Urinary bladder (tissue), 4 donors: ENCODE results near the gene MYCBP. TPM values are rescaled to one million over a fixed set of nuclear protein-coding genes. Genes with fewer than 3 reads are reported as not detected.

Experiments
- DNase-seq: peaks from one replicate; pipeline ENCODE4 v3.0.0-alpha.2; 2015; ENCODE audit errors: extremely low spot score
- H3K27ac ChIP-seq: one replicate; pipeline ENCODE4 v1.5.1; 2013; ENCODE audit warnings: low read depth, mild to moderate bottlenecking, moderate library complexity
- H3K36me3 ChIP-seq: one replicate; pipeline ENCODE4 v1.6.1; 2013; ENCODE audit warnings: mild to moderate bottlenecking, moderate library complexity; ENCODE audit not compliant: insufficient read depth
- H3K4me1 ChIP-seq: one replicate; pipeline ENCODE4 v1.6.1; 2013; ENCODE audit warnings: mild to moderate bottlenecking, moderate library complexity; ENCODE audit not compliant: insufficient read depth
- H3K4me3 ChIP-seq: one replicate; pipeline ENCODE4 v1.5.1; 2013; ENCODE audit warnings: low read depth, low read length
- WGBS: extraction: QIAGEN DNeasy Blood & Tissue Kit; methylation state at CpG from one replicate; pipeline ENCODE4 v1.1.7; 2013; 5-methylcytosine and 5-hydroxymethylcytosine counted together
- polyA plus RNA-seq: library from polyadenylated mRNA; stranded (reverse); fragments of 200-250 nt; gene quantifications from one replicate; pipeline ENCODE4 v1.2.3, GENCODE V29; 2013
- total RNA-seq: library from RNA; depleted of rRNA; stranded (reverse); fragments of >200 nt; gene quantifications from one replicate; pipeline ENCODE4 v1.2.3, GENCODE V29; 2014
- donor health status: healthy with polysubstance abuse.
- donor health status: healthy.

MYCBP gene
- total and polyA plus RNA-seq, 2 donors, result 14.3 to 17.2 TPM

DNA sequence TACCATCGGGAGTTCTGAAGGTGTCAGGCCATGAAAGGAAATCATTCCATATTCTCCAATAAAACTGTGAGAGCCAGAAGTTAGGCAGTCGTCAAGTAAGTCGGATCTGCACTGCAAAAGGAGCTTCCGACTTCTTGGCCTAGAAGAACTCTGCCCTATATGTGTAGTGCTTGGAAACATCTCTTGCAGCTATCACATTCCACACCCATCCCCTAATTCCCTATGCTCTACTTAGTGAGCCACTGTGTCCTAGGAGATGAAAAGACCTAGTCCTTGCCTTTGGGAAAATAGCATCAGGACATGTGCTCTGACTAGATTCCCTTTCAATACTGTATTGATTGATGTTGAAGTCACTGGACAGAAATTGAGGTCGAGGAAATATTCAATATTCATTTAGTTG is 16.4 kb upstream of the MYCBP start:
- no peak overlapping the region for H3K4me3 ChIP-seq
- no peak for DNase-seq
- H3K4me1 ChIP-seq, result no peaks in the 10 kb centered on the region
- no peak overlapping the region for H3K27ac ChIP-seq
- H3K36me3 ChIP-seq, result peaks cover 2% of the 10 kb centered on the region
- WGBS, result 64% methylated on average over 5 of the region's 5 CpGs

DNA sequence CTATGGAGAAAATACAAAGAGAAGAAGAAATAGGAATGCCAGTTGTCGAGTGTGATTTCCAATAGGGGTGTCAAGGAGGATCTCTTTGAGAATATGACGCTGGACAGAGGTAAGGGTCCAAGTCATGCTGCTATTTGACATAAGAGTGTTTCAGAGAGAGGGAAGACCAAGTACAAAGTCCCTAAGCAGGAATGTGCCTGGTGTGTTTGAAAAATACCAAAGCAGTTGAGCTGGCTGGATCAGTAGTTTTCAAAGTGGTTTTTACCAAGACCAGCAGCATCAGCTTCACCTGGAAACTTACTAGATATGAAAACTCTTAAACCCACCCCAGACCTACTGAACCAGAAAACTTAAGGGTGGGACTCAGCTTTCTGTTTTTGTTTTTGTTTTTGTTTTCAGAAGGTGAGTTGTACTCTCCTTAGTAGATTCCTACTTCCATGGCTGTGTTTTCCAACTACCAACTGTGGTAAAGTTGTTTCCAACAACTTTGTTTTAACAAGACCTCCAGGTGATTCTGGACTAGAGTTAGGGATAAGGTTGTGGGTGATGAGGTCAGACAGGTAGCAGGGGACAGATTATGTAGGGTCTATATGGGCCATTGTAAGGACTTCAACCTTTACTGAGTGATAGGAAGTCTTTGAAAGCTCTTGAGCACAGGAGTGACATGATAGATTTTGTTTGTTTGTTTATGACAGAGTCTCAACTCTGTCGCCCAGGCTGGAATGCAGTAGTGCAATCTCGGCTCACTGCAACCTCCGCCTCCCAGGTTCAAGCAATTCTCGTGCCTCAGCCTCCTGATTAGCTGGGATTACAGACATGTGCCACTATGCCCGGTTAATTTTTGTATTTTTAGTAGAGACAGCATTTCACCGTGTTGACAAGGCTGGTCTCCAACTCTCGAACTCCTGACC is 15.5 kb upstream of the MYCBP start:
- Histone ChIP-seq H3K4me3 (no peak overlapping the region), H3K4me1 (no peaks in the 10 kb centered on the region), H3K36me3 (peaks cover 2% of the 10 kb centered on the region), H3K27ac (no peak overlapping the region)
- no peak for DNase-seq
- 86% methylated on average over 9 of the region's 9 CpGs for WGBS

DNA sequence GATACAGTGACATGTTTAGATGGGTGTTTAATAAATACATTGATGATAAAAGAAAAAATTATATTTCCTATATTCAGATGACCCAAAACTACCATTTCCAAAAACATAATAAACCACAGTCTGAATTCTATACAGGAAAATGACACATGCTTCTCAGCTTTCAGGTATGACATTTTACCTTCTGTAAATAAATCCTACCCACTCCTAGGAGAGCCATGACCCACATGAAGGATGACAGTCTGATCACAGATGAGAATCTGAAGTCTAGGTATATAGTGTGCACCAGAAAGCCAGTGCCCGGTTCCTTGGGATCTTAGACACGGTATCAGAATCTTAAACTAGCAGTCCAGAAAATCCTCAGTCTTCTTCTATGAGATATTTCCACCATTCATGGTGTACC is 11.9 kb upstream of the MYCBP start:
- H3K4me3 ChIP-seq, result no peak overlapping the region
- WGBS, result 95% methylated on average over 2 of the region's 2 CpGs
- H3K27ac ChIP-seq, result no peak overlapping the region
- H3K4me1 ChIP-seq, result no peaks in the 10 kb centered on the region
- no peaks in the 10 kb centered on the region for H3K36me3 ChIP-seq
- DNase-seq, result no peak

DNA sequence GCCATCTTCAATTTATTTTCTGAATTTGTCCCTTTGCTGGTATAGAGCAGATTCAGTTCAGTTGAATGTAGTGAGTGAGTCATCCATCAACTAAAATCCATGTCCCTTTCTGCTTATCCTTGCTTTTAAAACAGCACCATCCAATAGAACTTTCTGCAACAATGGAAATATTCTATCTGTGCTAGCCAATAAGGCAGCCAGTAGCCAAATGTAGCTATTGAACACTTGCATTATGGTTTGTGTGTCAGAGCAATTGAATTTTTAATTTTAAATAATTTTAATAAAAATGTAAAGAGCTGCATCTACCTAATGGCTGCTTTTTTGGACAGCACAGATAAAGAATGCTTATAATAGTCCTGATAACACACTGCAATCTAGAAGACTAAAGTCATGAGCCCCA is 8.3 kb upstream of the MYCBP start, which contains the start of gene GJA9:
Gene GJA9 (minus strand): TSS at position 101 of the 400 bp plus-strand sequence. CDS start 5,489 bp downstream, outside the sequence.
- no peak within 1 kb of the TSS for H3K27ac ChIP-seq

DNA sequence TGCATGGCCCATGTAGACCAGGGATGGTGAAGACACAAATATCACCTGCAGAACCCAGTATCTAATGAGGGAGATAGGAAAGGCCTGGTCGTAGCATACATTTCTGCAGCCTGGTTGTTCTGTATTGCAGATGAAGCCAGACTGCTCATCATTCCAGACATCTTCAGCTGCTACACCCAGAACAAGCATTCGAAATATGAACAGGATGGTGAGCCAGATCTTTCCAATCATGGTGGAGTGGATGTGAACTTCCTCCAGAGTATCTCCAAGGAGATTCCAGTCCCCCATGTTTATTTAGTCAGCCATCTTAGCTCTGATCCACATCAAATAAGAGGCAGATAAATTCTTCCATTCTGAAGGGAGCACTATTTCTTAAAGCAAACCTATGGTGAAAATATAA is 2.7 kb upstream of the MYCBP start:
- Histone ChIP-seq H3K4me3 (no peak overlapping the region), H3K27ac (no peak overlapping the region), H3K4me1 (no peaks in the 10 kb centered on the region), H3K36me3 (no peaks in the 10 kb centered on the region)
- no peak for DNase-seq
- WGBS, result 87% methylated on average over 2 of the region's 2 CpGs

More for the DNA sequence above, 8.3 kb upstream of the MYCBP start, which contains the start of gene GJA9:
- no peak within 1 kb of the TSS for H3K4me3 ChIP-seq
- DNase-seq, result no peak
- H3K4me1 ChIP-seq, result no peaks in the 10 kb centered on the region
- no peaks in the 10 kb centered on the region for H3K36me3 ChIP-seq

DNA sequence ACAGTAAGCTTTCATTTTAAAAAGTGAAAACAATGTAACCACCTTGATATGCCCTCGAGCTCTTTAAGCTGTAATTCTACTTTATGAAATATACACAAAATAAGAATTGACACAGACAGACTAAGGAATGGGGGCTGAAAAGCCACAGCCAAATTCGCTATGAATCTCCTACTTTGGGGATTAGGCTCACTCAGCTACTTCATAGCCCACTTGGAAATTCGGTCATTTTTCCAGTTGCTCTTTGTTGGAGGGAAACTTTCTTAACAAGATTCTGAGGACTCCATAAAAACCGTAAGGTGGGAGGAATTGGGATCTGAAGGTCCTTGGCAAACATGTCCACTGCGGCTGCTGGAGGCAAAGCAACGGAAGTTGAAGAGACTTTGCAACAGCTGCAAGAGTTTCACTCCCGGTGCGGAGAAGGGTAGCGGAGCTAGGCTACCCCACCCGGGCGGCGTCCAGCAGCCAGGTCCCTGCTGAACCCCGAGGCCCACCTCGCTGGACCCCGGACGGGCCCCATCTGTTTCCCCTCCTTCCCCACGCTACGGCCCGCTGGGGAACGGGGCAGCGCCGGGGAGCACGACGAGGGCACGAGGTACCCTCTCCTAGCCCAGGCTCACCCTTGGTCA is 634 bp downstream of the MYCBP start:
- H3K4me1 ChIP-seq, result no peaks in the 10 kb centered on the region
- no peak overlapping the region for H3K27ac ChIP-seq
- WGBS, result 5% methylated on average over 25 of the region's 25 CpGs
- no peaks in the 10 kb centered on the region for H3K36me3 ChIP-seq
- DNase-seq, result no peak
- peak overlapping the region; percentile 85 for H3K4me3 ChIP-seq

DNA sequence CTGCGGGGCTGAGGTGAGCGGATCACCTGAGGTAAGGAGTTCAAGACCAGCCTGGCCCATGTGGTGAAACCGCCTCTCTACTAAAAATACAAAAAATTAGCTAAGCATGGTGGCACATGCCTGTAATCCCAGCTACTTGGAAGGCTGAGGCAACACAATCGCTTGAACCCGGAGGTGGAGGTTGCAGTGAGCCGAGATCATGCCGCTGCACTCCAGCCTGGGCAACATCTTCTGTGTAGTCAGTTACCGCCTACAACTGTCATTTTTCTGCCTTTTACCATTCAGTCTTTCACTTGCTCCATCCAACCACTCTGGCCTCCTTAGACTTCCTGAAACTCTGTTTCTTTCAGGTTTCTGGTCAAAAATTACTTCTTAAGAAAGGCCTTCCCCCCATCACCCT is 2.2 kb downstream of the MYCBP start:
- Histone ChIP-seq H3K27ac (no peak overlapping the region), H3K36me3 (no peaks in the 10 kb centered on the region), H3K4me1 (no peaks in the 10 kb centered on the region), H3K4me3 (no peak overlapping the region)
- WGBS, result 92% methylated on average over 8 of the region's 8 CpGs
- no peak for DNase-seq

DNA sequence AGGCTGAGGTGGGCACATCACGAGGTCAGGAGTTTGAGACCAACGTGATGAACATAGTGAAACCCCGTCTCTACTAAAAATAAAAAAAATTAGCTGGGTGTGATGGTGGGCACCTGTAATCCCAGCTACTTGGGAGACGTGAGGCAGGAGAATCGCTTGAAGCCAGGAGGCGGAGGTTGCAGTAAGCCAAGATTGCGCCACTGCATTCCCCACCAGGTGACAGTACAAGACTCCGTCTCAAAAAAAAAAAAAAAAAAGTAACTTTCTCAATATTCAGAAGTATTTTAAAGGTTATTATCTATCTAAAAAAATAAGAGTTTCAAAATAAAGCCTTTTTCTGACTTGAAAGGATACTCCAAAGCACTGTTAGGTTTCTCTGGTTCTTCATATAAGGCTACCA is 5.9 kb downstream of the MYCBP start:
- no peak for DNase-seq
- H3K36me3 ChIP-seq, result no peaks in the 10 kb centered on the region
- no peak overlapping the region for H3K27ac ChIP-seq
- no peaks in the 10 kb centered on the region for H3K4me1 ChIP-seq
- no peak overlapping the region for H3K4me3 ChIP-seq
- WGBS, result 92% methylated on average over 8 of the region's 8 CpGs

DNA sequence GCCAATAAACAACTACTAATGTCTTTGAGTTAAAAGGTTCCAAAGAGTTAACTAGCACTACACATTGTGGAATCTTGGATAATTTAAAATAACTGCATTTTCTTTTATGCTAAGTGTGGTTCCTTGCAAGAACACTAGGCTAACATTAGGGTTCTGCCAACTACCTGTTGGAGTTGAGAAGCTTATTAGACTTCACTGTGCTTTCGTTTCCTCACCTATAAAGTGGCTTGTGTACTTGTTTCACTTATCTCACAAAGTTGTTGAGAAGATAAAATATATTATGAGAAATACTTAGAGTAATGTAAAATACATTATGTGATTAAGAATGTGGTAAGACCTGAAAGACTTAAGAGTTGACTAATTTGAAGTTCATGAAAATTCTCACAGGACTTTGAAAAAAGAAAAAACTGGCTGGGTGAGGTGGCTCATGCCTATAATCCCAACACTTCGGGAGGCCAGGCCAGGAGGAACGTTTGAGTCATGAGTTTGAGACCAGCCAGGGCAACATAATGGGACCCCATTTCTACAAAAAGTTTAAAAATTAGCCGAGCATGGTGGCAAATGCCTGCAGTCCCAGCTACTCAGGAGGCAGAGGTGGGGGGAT is 7.9 kb downstream of the MYCBP start:
- no peaks in the 10 kb centered on the region for H3K36me3 ChIP-seq
- H3K4me1 ChIP-seq, result no peaks in the 10 kb centered on the region
- H3K4me3 ChIP-seq, result no peak overlapping the region
- DNase-seq, result no peak
- no peak overlapping the region for H3K27ac ChIP-seq
- 78% methylated on average over 4 of the region's 4 CpGs for WGBS

DNA sequence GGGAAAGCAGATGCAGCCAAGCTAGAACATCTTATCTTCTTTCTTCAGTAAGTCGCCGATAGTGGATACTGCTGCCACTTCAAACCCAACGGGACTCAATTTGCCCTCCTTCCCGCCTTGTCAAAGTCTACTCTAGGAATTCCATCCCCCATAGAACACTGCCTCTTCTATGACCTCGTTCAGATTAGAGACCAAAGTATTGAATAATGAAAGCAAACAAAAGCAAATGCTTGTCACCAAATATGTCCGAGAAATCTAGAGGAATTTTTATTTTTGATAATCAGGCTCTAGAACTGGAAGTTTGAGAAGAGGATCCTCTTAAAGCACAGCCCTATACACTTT is 12.7 kb downstream of the MYCBP start:
- Histone ChIP-seq H3K27ac (no peak overlapping the region), H3K36me3 (peaks cover 3% of the 10 kb centered on the region), H3K4me1 (no peaks in the 10 kb centered on the region), H3K4me3 (peak overlapping the region; percentile 69)
- DNase-seq, result no peak
- 6% methylated on average over 6 of the region's 6 CpGs for WGBS

DNA sequence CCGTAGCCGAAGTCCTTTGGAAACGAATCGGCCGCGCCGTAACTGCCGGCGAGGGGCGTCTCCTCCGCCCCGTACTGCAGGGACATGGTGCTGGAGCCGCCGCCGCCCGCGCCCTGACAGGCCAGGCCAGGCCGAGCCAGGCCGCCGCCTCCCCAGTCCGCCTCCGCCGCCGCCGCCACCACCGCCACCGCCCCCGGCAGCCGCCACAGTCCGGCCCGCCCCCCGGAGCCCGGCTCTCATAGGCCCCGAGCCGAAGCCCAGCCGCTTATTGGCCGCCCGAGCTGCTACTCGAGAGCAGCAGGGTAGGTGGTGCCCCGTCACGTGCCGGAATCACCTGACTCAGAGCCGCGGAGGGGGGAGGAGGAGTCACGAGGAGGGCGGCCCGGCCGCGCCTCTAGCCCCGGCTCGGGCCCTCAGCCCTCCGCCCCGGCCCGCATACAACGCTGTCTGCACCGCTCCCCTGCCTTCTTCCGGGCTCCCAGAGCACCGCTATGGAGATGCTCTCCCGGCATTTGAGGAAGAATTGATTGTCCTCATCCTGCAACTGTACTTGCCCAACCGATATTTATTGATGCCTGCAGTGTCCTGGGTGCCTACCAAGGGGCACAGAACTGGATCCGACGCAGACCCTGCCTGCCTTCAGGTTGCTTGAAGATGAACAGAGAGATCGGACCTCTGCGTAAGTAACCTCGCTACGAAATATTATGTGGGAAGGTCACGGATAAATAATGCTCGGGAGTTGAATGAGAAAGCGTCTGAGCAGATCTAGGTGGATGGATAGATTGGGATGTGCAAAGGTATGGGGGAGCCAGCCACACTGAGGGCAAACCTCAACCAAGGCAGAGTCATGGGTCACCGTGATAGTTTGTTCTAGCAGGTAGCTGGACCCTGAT is 13.3 kb downstream of the MYCBP start, which contains the start of gene RRAGC:
Gene RRAGC (minus strand): TSS at position 212 of the 893 bp plus-strand sequence. CDS start 126 bp downstream, at position 86.
- H3K4me1 ChIP-seq, result no peaks in the 10 kb centered on the region
- peaks cover 6% of the 10 kb centered on the region for H3K36me3 ChIP-seq
- WGBS, result under 1% methylated on average over 70 of the region's 70 CpGs

DNA sequence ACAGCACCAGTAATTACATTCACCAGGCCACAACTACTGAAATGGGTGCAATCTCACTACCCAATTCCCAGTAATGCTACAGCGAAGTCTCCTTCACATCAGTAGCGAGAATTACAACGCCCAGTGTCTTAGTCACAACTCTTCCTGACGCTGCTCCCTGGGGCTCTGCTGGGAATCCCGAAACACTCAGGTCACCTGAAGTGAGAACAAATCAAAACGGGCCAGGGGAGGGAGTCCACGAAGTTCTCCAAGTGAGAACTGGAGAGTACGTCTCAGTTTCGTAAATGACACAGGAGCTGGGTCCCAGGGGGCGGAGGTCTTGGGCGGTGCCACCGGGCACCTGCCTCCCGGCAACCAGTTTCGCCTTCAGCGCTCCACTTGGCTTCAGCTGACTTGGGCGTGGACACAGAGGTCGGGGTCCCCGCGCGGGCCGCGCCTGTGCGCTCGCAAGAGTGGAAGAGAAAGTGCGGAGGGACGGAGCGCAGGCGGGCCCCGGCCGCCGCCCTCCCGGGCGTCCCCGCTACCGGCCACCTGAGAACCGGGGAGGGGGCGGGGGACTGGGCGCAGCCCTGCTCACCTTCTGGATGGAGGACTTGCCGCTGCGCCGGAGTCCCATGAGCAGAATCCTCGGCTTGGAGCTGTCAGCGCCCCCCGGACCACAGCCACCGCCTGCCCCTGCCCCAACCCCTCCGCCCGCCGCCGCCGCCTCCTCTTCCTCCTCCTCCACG is 14.2 kb downstream of the MYCBP start:
- under 1% methylated on average over 51 of the region's 51 CpGs for WGBS
- Histone ChIP-seq H3K4me1 (no peaks in the 10 kb centered on the region), H3K36me3 (peaks cover 6% of the 10 kb centered on the region), H3K27ac (peak overlapping the region; percentile 72), H3K4me3 (peak overlapping the region; percentile 87)
- no peak for DNase-seq

More for the DNA sequence above, 13.3 kb downstream of the MYCBP start, which contains the start of gene RRAGC:
- DNase-seq, result peak; percentile 96
- Histone ChIP-seq H3K4me3 (peak within 1 kb of the TSS; percentile 87), H3K27ac (peak within 1 kb of the TSS; percentile 72)
